OCI-LY3 (cell line): ENCODE results near the gene PRDM2.
A peak's percentile ranks its signal among the peaks of the same experiment; 100 is the strongest.

ENCODE experiments used
- EZH2phosphoT487 ChIP-seq: fragments of 200-600 bp; shearing (Covaris generic); IDR thresholded peaks from 2 replicates; pipeline ENCODE4 v1.6.1; 2018; ENCODE audit warnings: antibody characterized with exemption, mixed run types, low read depth
- TF ChIP-seq, protein P1 (sequence below): fragments of 200-600, 300-600 bp; sonication (generic); IDR thresholded peaks from 2 replicates; pipeline ENCODE4 v1.5.1; 2014; ENCODE audit warnings: antibody characterized with exemption, low read length, low read depth

DNA sequence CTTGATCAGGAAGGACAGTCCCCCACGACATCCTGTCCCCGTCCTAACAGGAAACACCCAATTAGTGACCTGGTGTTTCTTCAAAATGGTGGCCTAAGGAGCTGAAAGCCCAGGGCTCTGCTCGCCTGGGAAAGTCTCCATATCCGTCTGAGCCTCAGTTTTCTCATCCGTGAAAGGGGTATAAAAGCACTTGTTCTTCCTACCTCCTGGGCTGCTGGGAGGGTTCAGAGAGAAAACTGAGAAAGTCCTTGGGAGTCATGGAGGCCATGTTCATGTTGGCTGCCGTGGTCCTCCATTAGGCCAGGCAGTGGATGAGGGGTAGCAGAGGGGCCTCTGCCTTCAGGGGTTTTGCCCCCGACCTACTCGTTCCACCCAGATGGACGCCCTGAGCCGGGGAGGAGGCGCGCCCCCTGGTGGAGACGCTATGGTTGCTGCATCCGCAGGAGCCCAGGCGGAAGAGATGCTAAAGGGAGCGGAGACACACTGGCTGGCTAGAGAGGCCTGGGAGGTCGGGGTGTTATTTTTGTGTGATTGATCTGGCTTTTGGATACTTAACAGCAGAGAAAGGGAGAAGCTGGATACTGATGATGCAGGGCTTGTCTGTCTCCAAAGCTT lies 113.5 kb downstream of the PRDM2 start:
- TF ChIP-seq, protein P1, sequence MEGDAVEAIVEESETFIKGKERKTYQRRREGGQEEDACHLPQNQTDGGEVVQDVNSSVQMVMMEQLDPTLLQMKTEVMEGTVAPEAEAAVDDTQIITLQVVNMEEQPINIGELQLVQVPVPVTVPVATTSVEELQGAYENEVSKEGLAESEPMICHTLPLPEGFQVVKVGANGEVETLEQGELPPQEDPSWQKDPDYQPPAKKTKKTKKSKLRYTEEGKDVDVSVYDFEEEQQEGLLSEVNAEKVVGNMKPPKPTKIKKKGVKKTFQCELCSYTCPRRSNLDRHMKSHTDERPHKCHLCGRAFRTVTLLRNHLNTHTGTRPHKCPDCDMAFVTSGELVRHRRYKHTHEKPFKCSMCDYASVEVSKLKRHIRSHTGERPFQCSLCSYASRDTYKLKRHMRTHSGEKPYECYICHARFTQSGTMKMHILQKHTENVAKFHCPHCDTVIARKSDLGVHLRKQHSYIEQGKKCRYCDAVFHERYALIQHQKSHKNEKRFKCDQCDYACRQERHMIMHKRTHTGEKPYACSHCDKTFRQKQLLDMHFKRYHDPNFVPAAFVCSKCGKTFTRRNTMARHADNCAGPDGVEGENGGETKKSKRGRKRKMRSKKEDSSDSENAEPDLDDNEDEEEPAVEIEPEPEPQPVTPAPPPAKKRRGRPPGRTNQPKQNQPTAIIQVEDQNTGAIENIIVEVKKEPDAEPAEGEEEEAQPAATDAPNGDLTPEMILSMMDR = peak; percentile 65
- TF ChIP-seq EZH2phosphoT487 = no peak
